Measurements from ENCODE around the gene INPP5F.

INPP5F gene, protein sequence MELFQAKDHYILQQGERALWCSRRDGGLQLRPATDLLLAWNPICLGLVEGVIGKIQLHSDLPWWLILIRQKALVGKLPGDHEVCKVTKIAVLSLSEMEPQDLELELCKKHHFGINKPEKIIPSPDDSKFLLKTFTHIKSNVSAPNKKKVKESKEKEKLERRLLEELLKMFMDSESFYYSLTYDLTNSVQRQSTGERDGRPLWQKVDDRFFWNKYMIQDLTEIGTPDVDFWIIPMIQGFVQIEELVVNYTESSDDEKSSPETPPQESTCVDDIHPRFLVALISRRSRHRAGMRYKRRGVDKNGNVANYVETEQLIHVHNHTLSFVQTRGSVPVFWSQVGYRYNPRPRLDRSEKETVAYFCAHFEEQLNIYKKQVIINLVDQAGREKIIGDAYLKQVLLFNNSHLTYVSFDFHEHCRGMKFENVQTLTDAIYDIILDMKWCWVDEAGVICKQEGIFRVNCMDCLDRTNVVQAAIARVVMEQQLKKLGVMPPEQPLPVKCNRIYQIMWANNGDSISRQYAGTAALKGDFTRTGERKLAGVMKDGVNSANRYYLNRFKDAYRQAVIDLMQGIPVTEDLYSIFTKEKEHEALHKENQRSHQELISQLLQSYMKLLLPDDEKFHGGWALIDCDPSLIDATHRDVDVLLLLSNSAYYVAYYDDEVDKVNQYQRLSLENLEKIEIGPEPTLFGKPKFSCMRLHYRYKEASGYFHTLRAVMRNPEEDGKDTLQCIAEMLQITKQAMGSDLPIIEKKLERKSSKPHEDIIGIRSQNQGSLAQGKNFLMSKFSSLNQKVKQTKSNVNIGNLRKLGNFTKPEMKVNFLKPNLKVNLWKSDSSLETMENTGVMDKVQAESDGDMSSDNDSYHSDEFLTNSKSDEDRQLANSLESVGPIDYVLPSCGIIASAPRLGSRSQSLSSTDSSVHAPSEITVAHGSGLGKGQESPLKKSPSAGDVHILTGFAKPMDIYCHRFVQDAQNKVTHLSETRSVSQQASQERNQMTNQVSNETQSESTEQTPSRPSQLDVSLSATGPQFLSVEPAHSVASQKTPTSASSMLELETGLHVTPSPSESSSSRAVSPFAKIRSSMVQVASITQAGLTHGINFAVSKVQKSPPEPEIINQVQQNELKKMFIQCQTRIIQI

DNA sequence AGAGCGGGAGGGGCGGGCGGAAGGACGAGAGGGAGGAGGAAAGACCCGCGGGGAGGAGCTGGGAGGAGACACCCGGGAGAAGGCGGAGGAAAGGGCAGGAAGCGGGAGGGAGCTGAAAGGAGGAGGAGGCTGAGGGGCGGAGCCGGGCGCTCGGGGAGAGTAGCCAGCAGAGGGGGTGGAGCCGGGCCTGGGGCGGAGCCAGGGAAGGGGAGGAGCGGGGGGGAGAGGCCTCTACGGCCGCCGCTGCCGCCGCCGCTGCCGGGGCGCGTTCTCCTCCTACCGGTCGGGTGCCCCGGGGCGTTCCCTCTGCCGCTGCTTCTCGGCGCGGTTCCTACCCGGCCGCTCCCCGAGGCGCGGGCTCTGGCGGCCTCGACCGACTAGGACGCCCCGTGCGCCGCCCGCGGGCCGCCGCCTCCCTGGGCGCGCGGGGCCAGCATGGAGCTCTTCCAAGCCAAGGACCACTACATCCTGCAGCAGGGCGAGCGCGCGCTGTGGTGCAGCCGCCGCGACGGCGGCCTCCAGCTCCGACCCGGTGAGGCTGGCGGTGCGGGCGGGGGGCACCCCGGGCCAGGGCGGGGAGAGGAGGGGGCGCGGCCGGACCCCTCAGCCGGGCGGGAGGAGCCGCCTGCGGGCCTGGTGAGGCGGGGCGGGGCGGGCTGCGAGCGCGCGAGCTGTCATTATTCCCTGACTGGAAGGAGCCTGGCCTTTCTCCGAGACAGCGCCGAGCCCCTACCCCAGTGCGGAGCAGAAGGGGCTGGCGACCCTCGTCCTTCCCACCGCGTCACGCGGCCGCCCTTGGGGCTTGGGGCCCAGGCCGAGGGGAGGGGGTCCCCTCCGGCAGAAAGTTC is at the start of gene INPP5F:
Gene INPP5F, plus strand, starts transcription at position 223 of the 848 bp plus-strand sequence. Its CDS starts 213 bp downstream, at position 436.
- DNase-seq (ENCODE audit: low read depth): peak; percentile 98

DNA sequence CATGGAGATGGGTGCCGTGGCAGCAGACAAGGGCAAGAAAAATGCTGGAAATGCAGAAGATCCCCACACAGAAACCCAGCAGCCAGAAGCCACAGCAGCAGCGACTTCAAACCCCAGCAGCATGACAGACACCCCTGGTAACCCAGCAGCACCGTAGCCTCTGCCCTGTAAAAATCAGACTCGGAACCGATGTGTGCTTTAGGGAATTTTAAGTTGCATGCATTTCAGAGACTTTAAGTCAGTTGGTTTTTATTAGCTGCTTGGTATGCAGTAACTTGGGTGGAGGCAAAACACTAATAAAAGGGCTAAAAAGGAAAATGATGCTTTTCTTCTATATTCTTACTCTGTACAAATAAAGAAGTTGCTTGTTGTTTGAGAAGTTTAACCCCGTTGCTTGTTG is 48.7 kb upstream of the INPP5F start:
- DNase-seq (ENCODE audit: low read depth): no peak

DNA sequence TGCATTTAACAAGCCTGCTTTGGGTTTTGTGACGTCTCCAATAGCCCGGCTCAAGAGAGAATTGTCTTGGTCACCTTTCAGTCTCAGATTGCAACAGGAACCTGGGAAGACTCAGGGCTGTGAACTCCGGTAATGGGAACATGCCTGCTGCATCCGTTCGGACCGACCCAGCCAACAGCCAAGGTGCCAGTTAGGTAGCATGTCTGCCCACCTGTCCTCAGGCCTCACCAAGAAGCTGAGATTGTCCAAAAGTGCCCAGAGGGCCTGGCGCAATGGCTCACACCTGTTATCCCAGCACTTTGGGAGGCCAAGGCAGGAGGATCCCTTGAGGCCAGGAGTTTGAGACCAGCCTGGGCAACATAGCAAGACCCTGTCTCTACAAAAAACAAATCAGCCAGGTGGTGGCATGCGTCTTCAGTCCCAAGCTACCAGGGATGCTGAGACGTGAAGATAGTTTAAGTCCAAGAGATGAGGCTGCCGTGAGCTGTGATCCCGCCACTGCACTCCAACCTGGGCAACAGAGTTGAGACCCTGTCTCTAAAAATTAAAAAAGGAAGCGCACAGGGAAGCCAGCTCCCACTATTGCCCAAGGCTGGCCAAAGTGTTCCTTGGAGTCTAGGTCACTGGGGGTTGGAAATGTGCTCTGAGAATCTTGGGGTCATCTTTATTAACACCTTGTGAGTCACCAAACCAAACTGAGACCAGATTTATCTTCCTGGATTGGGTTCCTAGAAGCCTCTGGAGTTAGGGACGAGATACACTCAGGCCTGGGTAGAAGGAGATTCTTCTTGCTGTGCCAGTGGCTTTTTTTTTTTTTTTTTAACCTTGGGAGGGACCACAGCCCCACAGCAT is 47.7 kb upstream of the INPP5F start:
- no peak for DNase-seq (ENCODE audit: low read depth)

DNA sequence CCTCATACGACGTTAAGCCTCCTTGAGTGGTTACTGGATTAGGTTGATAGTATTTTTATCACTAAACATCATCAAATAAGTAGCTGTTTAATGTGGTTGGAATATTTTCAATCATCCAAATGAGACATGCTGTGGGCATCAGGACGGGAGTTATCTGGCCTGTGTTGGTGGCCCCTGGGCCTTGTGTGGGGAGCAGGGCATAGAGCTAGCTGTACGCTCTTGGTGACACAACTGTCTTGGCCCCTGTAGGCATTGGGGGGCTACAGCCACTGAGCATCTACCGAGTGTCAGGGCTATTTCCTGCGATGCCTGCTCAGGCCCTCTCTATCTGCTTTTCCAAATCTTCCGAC is 46.4 kb upstream of the INPP5F start:
- DNase-seq (ENCODE audit: low read depth): no peak

DNA sequence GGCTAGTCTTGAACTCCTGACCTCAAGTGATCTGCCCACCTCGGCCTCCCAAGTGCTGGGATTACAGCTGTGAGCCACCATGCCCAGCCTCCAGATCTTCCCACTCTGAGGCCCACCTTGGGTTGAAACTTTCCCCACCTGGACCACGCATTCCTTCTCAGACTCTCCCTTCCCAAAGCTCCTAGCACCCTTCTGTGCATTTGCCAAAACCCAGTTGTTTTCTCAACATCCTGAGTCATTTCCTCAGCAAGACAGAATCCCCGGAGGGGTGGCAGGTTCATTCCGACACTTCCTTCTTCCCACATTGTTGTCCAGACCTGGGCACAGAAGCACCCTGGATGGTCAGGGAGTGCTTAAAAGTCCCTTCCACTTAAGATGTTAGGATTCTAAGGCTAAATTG is 45.8 kb upstream of the INPP5F start:
- DNase-seq (ENCODE audit: low read depth): no peak

DNA sequence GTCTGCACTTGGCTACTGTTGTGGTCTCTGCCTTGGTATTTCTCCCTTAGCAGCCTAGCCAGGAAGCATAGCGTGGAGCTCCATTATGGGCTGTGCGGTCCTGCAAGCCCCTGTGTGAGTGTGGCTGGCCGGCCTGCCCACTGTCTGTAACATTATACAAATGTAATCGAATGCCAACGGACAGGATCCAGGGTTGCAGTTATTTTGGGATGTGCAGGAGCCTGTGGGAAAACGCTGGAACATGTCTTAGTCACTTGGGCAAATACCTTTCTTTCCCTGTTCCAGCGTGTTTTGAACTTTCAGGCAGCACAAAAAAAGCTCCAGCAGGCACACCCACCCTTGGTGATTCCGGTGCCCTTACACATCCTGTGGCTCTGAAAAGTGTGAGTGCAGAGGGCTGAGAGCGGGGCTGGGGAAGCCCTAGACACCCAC is 45.2 kb upstream of the INPP5F start:
- no peak for DNase-seq (ENCODE audit: low read depth)

DNA sequence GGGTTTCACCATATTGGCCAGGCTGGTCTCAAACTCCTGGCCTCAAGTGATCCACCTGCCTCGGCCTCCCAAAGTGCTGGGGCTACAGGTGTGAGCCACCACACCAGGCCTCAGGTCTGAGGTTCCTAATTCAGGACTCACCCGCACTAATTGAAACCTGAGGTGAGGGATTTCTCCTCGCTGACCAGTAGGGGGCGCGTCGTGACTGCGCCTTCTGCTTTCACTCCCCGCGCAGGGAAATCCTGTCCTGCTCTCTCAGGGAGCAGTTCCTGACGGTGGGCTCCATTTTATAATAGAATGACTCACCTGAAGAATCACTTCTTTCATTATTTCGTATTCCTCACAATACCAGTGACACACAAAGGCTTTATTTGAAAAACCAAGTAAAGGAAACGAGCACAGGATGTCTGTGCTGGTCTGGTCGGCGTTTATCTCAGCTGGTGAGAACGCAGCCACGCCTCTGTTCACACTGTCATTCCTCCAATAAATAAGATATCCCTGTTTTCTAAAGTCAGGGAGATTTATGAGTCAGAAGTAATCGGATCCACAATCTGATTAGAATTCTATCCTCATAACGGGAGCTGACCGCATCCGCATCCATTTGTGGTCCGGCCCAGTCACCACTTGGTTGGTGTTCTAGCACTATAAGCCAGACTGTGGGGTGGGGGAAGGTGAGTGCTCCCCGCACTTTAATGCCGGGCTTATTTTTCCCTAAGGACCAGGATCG is 39.2 kb upstream of the INPP5F start:
- peak; percentile 68 for DNase-seq (ENCODE audit: low read depth)

DNA sequence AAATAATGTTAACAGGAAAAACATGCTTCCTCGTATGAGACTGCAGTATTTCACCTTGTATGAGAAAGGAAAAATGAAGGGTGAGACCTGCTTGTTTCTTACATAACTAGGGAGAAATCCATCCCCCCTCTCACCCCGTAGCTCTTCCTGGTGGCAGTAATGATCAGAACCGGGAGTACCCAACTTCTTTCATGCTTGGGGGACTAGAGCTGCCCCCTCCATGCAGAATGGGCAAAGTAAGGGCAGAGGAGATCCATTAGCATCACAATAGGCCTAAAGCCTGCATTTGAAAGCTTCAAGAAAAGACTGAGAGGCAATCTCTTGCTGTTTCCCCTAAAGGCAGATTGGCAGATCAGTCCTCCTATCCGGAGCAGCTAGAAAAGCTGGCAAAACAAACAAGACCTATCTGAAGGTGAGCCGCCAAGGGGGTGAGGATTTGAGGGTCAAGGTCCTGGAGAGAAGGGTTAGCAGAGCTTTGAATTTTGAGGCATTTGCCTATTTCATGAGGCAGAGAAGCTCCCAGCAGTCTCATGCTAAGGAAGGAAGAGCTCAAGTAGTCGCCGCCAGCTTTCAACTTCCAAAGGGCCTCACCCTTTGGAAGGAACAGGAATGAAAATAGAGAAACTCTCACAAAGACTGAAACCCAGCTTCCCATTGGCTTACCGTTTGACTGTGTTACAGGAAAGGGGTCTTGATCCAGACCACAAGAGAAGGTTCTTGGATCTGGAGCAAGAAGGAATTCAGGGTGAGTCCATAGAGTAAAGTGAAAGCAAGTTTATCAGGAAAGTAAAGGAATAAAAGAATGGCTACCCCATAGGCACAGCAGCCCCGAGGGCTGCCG is 38.4 kb upstream of the INPP5F start:
- DNase-seq (ENCODE audit: low read depth): no peak

DNA sequence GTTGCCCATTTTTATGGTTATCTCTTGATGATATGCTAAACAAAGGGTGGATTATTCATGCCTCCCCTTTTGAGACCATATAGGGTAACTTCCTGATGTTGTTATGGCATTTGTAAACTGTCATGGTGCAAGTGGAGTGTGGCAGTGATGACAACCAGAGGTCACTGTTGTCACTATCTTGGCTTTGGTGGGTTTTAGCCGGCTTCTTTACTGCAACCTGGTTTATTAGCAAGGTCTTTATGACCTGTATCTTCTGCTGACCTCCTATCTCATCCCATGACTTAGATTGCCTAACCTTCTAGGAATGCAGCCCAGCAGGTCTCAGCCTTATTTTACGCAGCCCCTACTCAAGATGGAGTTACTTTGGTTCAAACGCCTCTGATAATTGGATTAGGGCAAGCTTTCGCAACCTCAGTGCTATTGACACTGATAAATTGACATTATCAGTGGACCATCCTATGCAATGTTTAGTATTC is 37.8 kb upstream of the INPP5F start:
- no peak for DNase-seq (ENCODE audit: low read depth)

DNA sequence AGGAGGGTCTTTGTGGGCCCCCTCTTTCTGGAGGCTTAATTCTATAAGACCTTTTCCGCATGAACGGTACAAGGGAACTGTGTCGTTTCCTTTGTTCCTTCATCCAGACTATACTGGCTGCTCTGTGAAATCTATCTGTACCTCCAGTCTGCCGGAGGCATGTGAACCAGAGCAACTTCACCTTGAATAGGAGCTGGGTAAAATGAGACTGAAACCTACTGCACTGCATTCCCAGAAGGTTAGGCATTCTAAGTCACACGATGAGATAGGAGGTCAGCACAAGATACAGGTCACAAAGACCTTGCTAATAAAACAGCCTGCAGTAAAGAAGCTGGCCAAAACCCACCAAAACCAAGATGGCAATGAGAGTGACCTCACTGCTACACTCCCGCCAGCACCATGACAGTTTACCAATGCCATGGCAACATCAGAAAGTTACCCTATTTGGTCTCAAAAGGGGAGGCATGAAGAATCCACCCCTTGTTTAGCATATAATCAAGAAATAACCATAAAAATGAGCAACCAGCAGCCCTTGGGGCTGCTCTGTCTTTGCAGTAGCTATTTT is 36.8 kb upstream of the INPP5F start:
- DNase-seq (ENCODE audit: low read depth): no peak

DNA sequence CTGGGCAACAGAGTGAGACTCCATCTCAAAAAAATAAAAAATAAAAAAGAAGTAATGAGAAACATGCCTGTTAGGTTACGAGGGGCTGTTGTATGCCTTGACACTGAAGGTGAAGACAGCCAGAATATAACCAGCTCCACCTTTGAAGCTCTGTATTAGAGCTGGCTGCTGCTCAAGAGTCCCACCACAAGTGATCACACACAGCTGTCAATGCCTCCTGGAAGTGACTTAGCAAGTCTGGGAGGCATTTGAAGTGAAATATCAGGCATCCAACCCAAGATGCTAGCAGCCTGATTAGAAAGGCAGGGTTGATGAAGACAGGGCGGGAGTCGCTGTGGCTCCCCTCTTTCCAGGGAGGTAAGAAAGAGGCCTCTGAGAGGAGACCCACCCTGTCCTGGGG is 34.1 kb upstream of the INPP5F start:
- no peak for DNase-seq (ENCODE audit: low read depth)

DNA sequence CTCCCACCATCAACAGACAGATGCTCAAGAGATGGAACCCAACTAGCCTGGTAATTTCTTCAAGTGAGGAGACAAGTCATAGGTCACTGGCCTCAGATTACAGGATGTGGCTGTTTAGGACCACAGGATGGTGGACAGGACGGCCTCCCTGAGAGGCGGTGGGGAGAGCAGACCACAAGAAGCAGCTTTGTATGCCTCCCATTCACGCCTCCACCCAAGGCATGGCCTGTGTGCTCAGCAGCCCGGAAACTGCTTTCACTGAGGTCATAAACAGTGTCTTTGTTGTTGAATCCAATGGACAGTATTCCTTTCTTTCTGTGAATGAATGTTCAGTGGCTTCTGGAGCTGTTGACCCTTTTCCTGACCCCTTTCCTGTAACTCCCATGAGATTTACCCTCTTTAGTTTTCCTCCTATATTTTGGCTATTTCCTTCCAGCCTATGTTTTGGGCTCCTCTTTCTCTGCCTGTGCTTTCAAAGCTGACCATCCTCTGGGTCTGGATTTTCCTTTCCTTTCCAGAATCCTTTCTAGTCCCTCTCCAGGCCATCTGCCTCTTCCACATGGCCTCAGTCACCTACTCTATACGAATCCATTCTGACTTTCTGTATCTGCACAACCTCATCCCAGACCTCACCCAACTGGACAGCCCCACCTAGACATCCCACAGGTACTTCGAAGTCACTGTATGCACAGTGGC is 32.4 kb upstream of the INPP5F start:
- DNase-seq (ENCODE audit: low read depth): no peak

DNA sequence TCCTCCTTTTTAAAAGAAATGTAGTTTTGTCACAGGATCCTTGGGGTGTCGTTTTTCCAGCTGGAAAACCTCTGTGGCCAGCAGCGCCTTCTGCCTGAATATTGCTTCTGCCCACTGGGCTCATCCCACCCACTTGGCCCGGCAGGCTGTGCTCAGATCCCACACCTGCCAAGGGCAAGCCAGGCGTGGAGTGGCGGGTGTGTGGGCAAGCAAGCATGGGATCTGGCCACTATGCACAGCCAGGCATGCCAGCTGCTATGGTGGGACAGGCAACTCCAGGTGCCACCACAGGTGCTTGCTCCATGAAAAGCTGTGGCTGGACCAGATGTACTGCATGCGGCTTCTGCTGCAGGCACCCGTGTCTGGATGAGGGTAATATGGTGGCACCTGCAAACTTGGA is 31.2 kb upstream of the INPP5F start:
- DNase-seq (ENCODE audit: low read depth): no peak

DNA sequence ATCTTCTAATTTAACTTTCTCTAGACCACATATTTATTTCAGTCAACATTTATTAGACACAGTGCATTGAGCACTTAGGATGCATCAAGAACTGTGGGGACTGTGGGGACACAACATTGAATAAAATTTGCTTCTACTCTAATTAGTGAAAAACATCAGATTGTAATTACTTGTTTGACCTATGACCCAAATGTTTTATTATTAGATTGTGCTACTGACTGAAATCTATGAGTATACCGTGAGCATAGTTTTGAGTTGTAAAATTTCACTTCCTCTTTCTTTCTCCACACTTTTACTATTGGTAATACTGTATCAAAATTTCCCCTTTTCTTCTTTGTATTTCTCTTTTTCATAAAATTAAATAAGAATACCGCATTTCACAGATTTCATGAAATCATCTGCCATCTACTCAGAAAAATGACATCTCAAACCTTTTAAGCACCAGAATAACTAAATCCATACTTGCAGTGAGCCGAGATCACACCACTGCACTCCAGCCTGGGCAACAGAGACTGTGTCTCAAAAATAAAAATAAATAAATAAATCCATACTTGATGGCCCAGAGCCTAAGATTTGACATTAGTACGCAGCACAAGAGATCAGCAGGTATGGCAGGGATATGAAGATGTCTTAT is 25.4 kb upstream of the INPP5F start:
- no peak for DNase-seq (ENCODE audit: low read depth)

DNA sequence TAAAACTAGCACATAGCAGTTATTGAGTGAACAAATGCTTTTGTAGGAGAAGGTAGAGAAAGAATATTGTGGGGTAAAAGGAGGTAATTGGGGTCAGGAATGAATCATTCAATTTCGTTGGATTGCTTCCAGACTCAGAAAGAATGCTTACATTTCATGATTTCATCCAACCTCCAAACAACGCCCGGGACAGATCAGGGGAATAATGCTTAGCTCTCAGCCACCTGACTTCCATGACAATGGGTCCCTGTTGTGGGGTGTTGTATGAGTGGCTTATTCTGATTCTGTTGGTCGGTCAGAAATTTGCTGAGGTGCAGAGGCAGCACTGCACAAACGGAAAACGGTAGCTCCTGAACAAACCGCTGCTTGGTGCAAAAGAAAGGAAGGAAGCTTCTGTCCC is 24.0 kb upstream of the INPP5F start:
- no peak for DNase-seq (ENCODE audit: low read depth)

DNA sequence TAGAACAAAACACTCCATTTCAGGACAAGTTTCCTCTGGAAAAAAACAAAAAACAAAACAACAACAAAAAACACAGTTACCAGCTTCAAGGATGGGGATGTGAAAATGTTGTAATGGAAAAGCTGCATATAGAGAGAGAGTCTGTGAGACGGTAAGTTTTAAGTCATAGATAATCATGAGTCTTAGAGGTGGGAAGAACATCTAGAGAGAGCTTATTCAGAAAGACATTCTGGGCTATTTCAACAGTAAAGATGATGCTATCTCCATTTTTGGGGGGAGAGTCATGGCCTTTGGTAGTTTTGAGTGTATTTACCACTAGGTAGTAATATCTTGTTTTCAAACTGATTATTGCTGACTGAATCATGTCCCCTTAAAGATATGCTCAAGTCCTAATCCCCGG is 23.3 kb upstream of the INPP5F start:
- DNase-seq (ENCODE audit: low read depth): no peak

DNA sequence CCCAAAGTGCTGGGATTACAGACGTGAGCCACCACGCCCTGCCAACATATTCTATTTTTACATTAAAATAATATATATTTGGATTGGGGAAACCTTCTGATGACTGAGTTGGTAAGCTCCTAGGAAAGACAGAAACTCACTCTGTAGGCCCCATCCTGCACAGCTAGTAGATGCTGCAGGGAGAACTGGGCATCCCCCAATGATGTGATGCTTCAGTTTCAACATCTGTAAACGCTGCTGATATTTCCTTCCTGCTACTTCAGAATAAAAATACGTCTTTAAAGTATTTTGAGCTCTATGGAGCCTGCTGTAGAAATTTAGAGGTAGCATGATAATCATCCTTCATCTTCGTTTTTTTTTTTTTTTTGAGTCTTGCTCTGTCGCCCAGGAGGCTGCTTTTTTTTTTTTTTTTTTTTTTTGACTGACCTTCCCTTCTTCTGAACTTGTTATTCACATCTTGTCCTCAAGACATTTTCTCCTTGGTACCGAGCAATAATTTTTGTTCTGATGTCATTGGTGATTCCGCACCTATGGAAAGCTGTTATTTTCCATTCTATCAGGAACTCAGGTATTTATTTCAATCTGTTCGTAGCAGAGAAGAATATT is 21.8 kb upstream of the INPP5F start:
- no peak for DNase-seq (ENCODE audit: low read depth)
